GM21381 (cell line): ENCODE results near the gene GYPB.
"Not testable (repeated sequence)": the region's sequence is repeated elsewhere in the genome, so short reads cannot be mapped to it uniquely, and the experiment has no call there.

ENCODE experiments used
- ATAC-seq: cut with Tn5 transposase; IDR thresholded peaks from one replicate; pipeline ENCODE4 v1.9.1; 2021; ENCODE audit warnings: mild to moderate bottlenecking, moderate library complexity; ENCODE audit not compliant: unreplicated experiment

GYPB gene

DNA sequence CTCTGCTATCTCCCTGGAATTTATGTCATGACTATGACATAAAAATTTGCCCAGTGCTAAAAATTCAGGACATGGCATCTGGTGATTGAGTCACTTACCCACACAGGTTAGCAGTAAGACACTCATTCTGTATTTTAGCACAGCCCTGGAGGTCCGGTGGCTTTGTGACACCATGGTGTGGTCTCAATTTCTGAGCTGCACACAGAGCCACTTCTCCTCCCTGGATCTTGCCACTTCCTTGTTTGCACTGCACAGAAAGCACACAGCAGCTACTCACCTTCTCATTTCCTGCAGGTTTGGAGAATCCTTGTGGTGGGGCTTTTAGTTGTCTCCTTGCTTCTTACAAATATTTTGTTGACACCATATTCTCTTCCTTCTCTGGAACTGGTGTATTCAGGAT is 69.0 kb downstream of the GYPB start:
- not testable (repeated sequence) for ATAC-seq

DNA sequence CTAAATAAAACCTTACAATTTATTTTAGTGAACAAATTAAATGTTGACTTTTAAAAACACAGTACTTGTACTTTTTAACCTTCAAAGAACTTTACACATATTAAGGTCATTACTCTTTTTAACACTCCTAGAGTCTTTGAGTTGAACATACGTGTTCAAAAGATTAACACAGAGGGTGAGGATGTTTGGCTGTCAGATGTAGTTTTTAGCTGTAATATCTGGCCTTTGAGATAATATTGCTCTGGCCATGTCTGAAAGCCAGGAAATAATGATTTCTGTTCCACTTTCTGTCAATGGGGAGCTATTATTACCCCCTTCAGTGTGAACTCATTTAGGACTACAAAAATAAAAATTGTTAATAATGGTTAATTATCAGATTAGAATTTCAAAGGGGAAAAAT is 71.7 kb downstream of the GYPB start:
- not testable (repeated sequence) for ATAC-seq
